ENCODE results near the gene TMEM164.

Gene TMEM164

DNA sequence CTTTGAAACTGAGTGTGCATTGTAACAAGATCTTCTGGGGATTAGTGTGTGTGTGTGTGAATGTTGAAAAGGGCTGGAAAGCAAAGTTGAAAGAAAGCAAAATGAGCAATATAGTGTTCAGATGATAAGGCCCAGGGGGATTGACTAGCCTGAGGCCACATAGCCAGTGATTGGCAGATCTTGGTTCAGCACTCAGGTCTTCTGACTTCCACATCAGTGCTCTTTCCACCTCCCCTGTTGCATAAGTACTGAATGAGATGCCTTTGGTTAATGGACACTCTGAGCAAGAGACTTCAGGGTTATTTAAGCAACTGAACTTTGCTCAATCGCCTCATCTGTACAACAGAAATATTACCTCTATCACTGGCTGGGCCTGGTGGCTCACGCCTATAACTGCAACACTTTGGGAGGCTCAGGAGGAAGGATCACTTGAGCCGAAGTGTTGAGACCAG is 120.4 kb downstream of the TMEM164 start:
- Histone ChIP-seq H3K79me1 (ENCODE audit: low read length) (no peaks in the 10 kb centered on the region), H2BK12ac (ENCODE audit: low read length) (no peak overlapping the region), H3K79me2 (ENCODE audit: control insufficient read depth, insufficient read depth, low read length, poor library complexity) (no peaks in the 10 kb centered on the region), H3K36me3 (ENCODE audit: control insufficient read depth in 1 of 2, insufficient read depth in 2 of 2, low read length in 2 of 2) (no peaks in the 10 kb centered on the region), H3K4me1 (ENCODE audit: control insufficient read depth in 1 of 2, insufficient read depth in 2 of 2, low read length in 2 of 2) (no peaks in the 10 kb centered on the region), H3K23ac (ENCODE audit: low read length) (no peak overlapping the region), H2BK120ac (ENCODE audit: insufficient read depth, low read length, poor library complexity) (no peak overlapping the region), H3K4me2 (ENCODE audit: low read length) (no peak overlapping the region), H4K91ac (ENCODE audit: low read depth, low read length) (no peak overlapping the region), H3K18ac (ENCODE audit: low read length) (no peak overlapping the region), H4K8ac (ENCODE audit: low read depth, low read length) (no peak overlapping the region), H2AFZ (ENCODE audit: insufficient read depth, low read length, poor library complexity) (no peak overlapping the region), H3K14ac (ENCODE audit: low read length) (no peak overlapping the region), H3K4ac (ENCODE audit: low read depth, low read length) (no peak overlapping the region), H3K4me3 (ENCODE audit: low read depth, low read length) (no peak overlapping the region), H3K9me3 (ENCODE audit: insufficient read depth, low read depth, low read length) (no peaks in the 10 kb centered on the region), H3K9ac (ENCODE audit: low read length) (no peak overlapping the region), H2AK5ac (ENCODE audit: low read length) (no peak overlapping the region), H2BK5ac (ENCODE audit: low read depth, low read length, poor library complexity) (no peak overlapping the region), H3K27ac (ENCODE audit: low read depth, low read length) (no peak overlapping the region), H3K27me3 (ENCODE audit: insufficient read depth, low read length) (no peaks in the 10 kb centered on the region), H4K12ac (ENCODE audit: low read depth, low read length) (no peak overlapping the region)
- WGBS (ENCODE audit: extremely low coverage, insufficient coverage, insufficient read length): no CpG with 5 or more reads among the region's 3 CpGs
- no peak for DNase-seq

DNA sequence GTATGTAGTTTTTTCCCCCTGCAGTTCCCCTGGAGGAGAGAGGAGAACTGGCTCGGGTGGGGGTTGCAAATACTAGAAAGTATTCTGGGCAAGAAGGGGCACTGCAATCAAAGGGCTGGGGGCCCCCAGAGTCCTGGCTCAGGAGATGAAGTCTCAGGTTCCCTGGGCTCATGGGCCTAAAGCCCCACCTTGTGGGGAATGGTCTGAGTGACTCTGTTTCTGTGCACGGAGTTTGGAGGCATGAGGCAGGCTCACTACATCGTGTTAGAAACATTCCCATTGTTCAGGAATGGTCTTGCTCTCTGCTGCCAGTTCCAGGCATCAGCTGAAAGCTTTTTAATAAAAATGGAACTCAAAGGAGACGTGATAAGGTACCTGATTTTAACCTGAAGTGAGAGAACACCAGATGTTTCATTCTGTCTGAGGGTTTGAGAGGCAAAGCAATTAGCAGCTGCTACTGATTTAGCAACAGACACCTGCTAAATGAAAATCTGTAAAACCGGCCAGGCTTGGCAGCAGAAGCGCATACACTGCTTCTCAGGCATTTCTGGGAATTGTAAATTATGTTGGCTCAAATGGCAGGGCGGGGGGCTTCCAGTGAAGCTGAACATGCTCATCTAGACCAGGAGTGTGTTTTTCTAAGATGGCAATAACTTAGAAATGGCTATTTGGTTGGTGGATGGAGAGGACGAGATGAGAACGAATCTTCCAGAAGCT is 122.7 kb downstream of the TMEM164 start:
- H2BK120ac ChIP-seq (ENCODE audit: insufficient read depth, low read length, poor library complexity): no peak overlapping the region
- H3K36me3 ChIP-seq (ENCODE audit: control insufficient read depth in 1 of 2, insufficient read depth in 2 of 2, low read length in 2 of 2): no peaks in the 10 kb centered on the region
- H3K27me3 ChIP-seq (ENCODE audit: insufficient read depth, low read length): no peaks in the 10 kb centered on the region
- H3K4me2 ChIP-seq (ENCODE audit: low read length): no peak overlapping the region
- no CpG with 5 or more reads among the region's 9 CpGs for WGBS (ENCODE audit: extremely low coverage, insufficient coverage, insufficient read length)
- H4K8ac ChIP-seq (ENCODE audit: low read depth, low read length): no peak overlapping the region
- H4K12ac ChIP-seq (ENCODE audit: low read depth, low read length): no peak overlapping the region
- H3K4me1 ChIP-seq (ENCODE audit: control insufficient read depth in 1 of 2, insufficient read depth in 2 of 2, low read length in 2 of 2): no peaks in the 10 kb centered on the region
- no peak overlapping the region for H2BK5ac ChIP-seq (ENCODE audit: low read depth, low read length, poor library complexity)
- no peak overlapping the region for H3K18ac ChIP-seq (ENCODE audit: low read length)
- no peaks in the 10 kb centered on the region for H3K9me3 ChIP-seq (ENCODE audit: insufficient read depth, low read depth, low read length)
- H2AK5ac ChIP-seq (ENCODE audit: low read length): no peak overlapping the region
- no peak overlapping the region for H4K91ac ChIP-seq (ENCODE audit: low read depth, low read length)
- no peak overlapping the region for H3K4ac ChIP-seq (ENCODE audit: low read depth, low read length)
- H3K14ac ChIP-seq (ENCODE audit: low read length): no peak overlapping the region
- H3K79me1 ChIP-seq (ENCODE audit: low read length): no peaks in the 10 kb centered on the region
- no peak for DNase-seq
- H3K79me2 ChIP-seq (ENCODE audit: control insufficient read depth, insufficient read depth, low read length, poor library complexity): no peaks in the 10 kb centered on the region
- no peak overlapping the region for H3K23ac ChIP-seq (ENCODE audit: low read length)
- no peak overlapping the region for H2AFZ ChIP-seq (ENCODE audit: insufficient read depth, low read length, poor library complexity)
- no peak overlapping the region for H2BK12ac ChIP-seq (ENCODE audit: low read length)
- H3K27ac ChIP-seq (ENCODE audit: low read depth, low read length): no peak overlapping the region
- no peak overlapping the region for H3K4me3 ChIP-seq (ENCODE audit: low read depth, low read length)
- H3K9ac ChIP-seq (ENCODE audit: low read length): no peak overlapping the region

DNA sequence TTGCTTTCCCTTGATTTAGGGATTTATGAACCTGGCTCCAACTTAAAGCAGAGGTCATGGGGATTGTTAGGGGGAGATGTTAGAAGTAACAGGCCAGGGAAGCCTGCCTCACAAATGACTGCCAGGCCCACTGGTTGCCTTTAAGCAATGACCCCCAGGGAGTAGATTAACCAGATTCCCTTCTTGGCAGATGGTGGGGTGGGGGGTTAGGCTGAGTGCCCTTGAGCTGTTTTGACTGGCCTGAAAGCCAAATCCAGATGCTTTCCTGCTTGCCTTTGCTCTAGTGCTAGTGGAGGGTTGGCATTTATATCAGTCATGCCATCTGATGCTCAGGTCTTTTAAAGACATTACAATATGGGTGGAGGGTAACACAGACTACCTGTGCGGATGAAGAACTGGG is 128.1 kb downstream of the TMEM164 start:
- Histone ChIP-seq H4K91ac (ENCODE audit: low read depth, low read length) (no peak overlapping the region), H3K79me2 (ENCODE audit: control insufficient read depth, insufficient read depth, low read length, poor library complexity) (no peaks in the 10 kb centered on the region)
- DNase-seq: no peak

GRCh38 chrX:110132450-110133114 is 129.7 kb downstream of the TMEM164 start:
- no peak for DNase-seq
- Histone ChIP-seq H2AFZ (ENCODE audit: insufficient read depth, low read length, poor library complexity) (no peak overlapping the region), H3K27me3 (ENCODE audit: insufficient read depth, low read length) (no peaks in the 10 kb centered on the region), H4K12ac (ENCODE audit: low read depth, low read length) (no peak overlapping the region), H2BK120ac (ENCODE audit: insufficient read depth, low read length, poor library complexity) (no peak overlapping the region), H3K79me1 (ENCODE audit: low read length) (no peaks in the 10 kb centered on the region), H3K9me3 (ENCODE audit: insufficient read depth, low read depth, low read length) (no peaks in the 10 kb centered on the region), H3K18ac (ENCODE audit: low read length) (no peak overlapping the region), H3K27ac (ENCODE audit: low read depth, low read length) (no peak overlapping the region), H4K8ac (ENCODE audit: low read depth, low read length) (no peak overlapping the region), H3K14ac (ENCODE audit: low read length) (no peak overlapping the region), H3K79me2 (ENCODE audit: control insufficient read depth, insufficient read depth, low read length, poor library complexity) (no peaks in the 10 kb centered on the region), H3K23ac (ENCODE audit: low read length) (no peak overlapping the region), H2AK5ac (ENCODE audit: low read length) (no peak overlapping the region), H3K9ac (ENCODE audit: low read length) (no peak overlapping the region), H3K4ac (ENCODE audit: low read depth, low read length) (no peak overlapping the region), H2BK12ac (ENCODE audit: low read length) (no peak overlapping the region), H3K4me3 (ENCODE audit: low read depth, low read length) (no peak overlapping the region), H3K4me1 (ENCODE audit: control insufficient read depth in 1 of 2, insufficient read depth in 2 of 2, low read length in 2 of 2) (peaks cover 0 to 3% of the 10 kb centered on the region in 2 experiments), H2BK5ac (ENCODE audit: low read depth, low read length, poor library complexity) (no peak overlapping the region), H3K4me2 (ENCODE audit: low read length) (no peak overlapping the region), H3K36me3 (ENCODE audit: control insufficient read depth in 1 of 2, insufficient read depth in 2 of 2, low read length in 2 of 2) (no peaks in the 10 kb centered on the region), H4K91ac (ENCODE audit: low read depth, low read length) (no peak overlapping the region)
- WGBS (ENCODE audit: extremely low coverage, insufficient coverage, insufficient read length): no CpG with 5 or more reads among the region's 1 CpG

More for the DNA sequence above, 128.1 kb downstream of the TMEM164 start:
- H3K9ac ChIP-seq (ENCODE audit: low read length): no peak overlapping the region
- H3K27ac ChIP-seq (ENCODE audit: low read depth, low read length): no peak overlapping the region
- H2AK5ac ChIP-seq (ENCODE audit: low read length): no peak overlapping the region
- H3K18ac ChIP-seq (ENCODE audit: low read length): no peak overlapping the region
- H4K8ac ChIP-seq (ENCODE audit: low read depth, low read length): no peak overlapping the region
- H3K9me3 ChIP-seq (ENCODE audit: insufficient read depth, low read depth, low read length): no peaks in the 10 kb centered on the region
- H3K4me1 ChIP-seq (ENCODE audit: control insufficient read depth in 1 of 2, insufficient read depth in 2 of 2, low read length in 2 of 2): peaks cover 0 to 3% of the 10 kb centered on the region in 2 experiments
- H3K4me2 ChIP-seq (ENCODE audit: low read length): no peak overlapping the region
- H4K12ac ChIP-seq (ENCODE audit: low read depth, low read length): no peak overlapping the region
- no peaks in the 10 kb centered on the region for H3K36me3 ChIP-seq (ENCODE audit: control insufficient read depth in 1 of 2, insufficient read depth in 2 of 2, low read length in 2 of 2)
- H3K79me1 ChIP-seq (ENCODE audit: low read length): no peaks in the 10 kb centered on the region
- H3K27me3 ChIP-seq (ENCODE audit: insufficient read depth, low read length): no peaks in the 10 kb centered on the region
- H3K4ac ChIP-seq (ENCODE audit: low read depth, low read length): no peak overlapping the region
- H2BK5ac ChIP-seq (ENCODE audit: low read depth, low read length, poor library complexity): no peak overlapping the region
- no peak overlapping the region for H3K23ac ChIP-seq (ENCODE audit: low read length)
- WGBS (ENCODE audit: extremely low coverage, insufficient coverage, insufficient read length): no CpG with 5 or more reads among the region's 1 CpG
- H3K4me3 ChIP-seq (ENCODE audit: low read depth, low read length): no peak overlapping the region
- H3K14ac ChIP-seq (ENCODE audit: low read length): no peak overlapping the region
- no peak overlapping the region for H2BK12ac ChIP-seq (ENCODE audit: low read length)
- H2AFZ ChIP-seq (ENCODE audit: insufficient read depth, low read length, poor library complexity): no peak overlapping the region
- H2BK120ac ChIP-seq (ENCODE audit: insufficient read depth, low read length, poor library complexity): no peak overlapping the region
